Esophagus squamous epithelium (tissue), 4 donors: ENCODE measurements around the gene TMEM72.

ENCODE experiments used
- CTCF ChIP-seq, 6 experiments: fragments of 450-650 bp in 4 of 6; fragments of 200-600 bp in 2 of 6; sonication (generic) in 2 of 6; IDR thresholded peaks; one replicate each; pipeline ENCODE4 v1.5.1; 2016 to 2019; ENCODE audit warnings: antibody characterized with exemption in 6 of 6, mild to moderate bottlenecking in 4 of 6, moderate library complexity in 4 of 6
- POLR2A ChIP-seq, 4 donors: fragments of 450-650 bp; IDR thresholded peaks; one replicate each; pipeline ENCODE4 v1.6.1; 2017; ENCODE audit warnings: antibody characterized with exemption in 4 of 4, mild to moderate bottlenecking in 4 of 4, moderate library complexity in 3 of 4

- TF ChIP-seq POLR2A (IDR thresholded peaks at IDR 0.05) (no peak), CTCF (IDR thresholded peaks at IDR 0.05) (no peak)
Measured at GRCh38 chr10:44863344-44864047, 47.6 kb upstream of the TMEM72 start.
